T-cell (primary cell): Measurements from ENCODE around the gene FYN. TPM values are rescaled to one million over a fixed set of nuclear protein-coding genes. Genes with fewer than 3 reads are reported as not detected.
A peak's percentile ranks its signal among the peaks of the same experiment; 100 is the strongest.

Source experiments
- ATAC-seq, 4 experiments: fragments of 200-7000 bp in 3 of 4; fragments of 150-1000 bp in 1 of 4; cut with Tn5 transposase; replicated peaks in 1 of 4; 1 replicate in 3 of 4; 2 replicates in 1 of 4; pipeline ENCODE4 v1.10.0; 2021; ENCODE audit warnings: moderate library complexity in 3 of 4, mild to moderate bottlenecking in 2 of 4, moderate number of reproducible peaks in 1 of 4
- CTCF ChIA-PET, 2 donors: fragments of 300-600 bp; sonication (Branson Sonifier 250); formaldehyde crosslinking; loops; one replicate each; lab custom pipeline; 2022; ENCODE audit warnings: antibody characterized with exemption in 2 of 2; lab: Charles Lee
- POLR2A ChIA-PET, 2 donors: fragments of 300-600 bp; sonication (Branson Sonifier 250); formaldehyde crosslinking; loops; one replicate each; lab custom pipeline; 2022; ENCODE audit warnings: antibody characterized with exemption in 2 of 2; lab: Charles Lee
- DNase-seq, 35 experiments: peaks; one replicate each; pipeline versions ENCODE4 v3.0.0 to v3.0.0-alpha.2; 2013 to 2023
- H3K27ac ChIP-seq: one replicate; pipeline ENCODE4 v1.5.1; 2013; ENCODE audit warnings: low read length
- H3K27me3 ChIP-seq, 2 experiments: replicated peaks in 1 of 2; 1 replicate in 1 of 2; 2 replicates in 1 of 2; pipeline versions ENCODE4 v1.6.1 to v1.7.0; 2013; ENCODE audit warnings: low read length in 1 of 2, mixed read lengths in 1 of 2; ENCODE audit not compliant: control insufficient read depth in 2 of 2, insufficient read depth in 2 of 2; ENCODE audit errors: extremely low read depth in 1 of 2
- H3K36me3 ChIP-seq, 2 donors: 1 replicate in 1 of 2; 2 replicates in 1 of 2; pipeline versions ENCODE4 v1.6.1 to v1.7.0; 2013; ENCODE audit warnings: low read length in 1 of 2; ENCODE audit not compliant: control insufficient read depth in 2 of 2, insufficient read depth in 1 of 2; ENCODE audit errors: extremely low read depth in 1 of 2
- H3K4me1 ChIP-seq, 2 experiments: 1 replicate in 1 of 2; 2 replicates in 1 of 2; pipeline versions ENCODE4 v1.6.1 to v1.7.0; 2013; ENCODE audit warnings: low read length in 2 of 2, mixed read lengths in 1 of 2; ENCODE audit not compliant: insufficient read depth in 2 of 2, control insufficient read depth in 1 of 2; ENCODE audit errors: extremely low read depth in 1 of 2
- H3K4me3 ChIP-seq, 2 donors: 1 replicate in 1 of 2; 2 replicates in 1 of 2; pipeline versions ENCODE4 v1.5.1 to v1.7.0; 2013; ENCODE audit warnings: mild to moderate bottlenecking in 2 of 2, low read length in 1 of 2, moderate library complexity in 1 of 2; ENCODE audit not compliant: control insufficient read depth in 1 of 2; ENCODE audit errors: extremely low read depth in 1 of 2
- H3K9me3 ChIP-seq: 2 replicates; pipeline ENCODE4 v1.7.0; 2013
- H3K27ac Mint-ChIP-seq, 2 donors: one replicate each; pipeline ENCODE4 v1.8.0; 2020 to 2021; ENCODE audit warnings: mild to moderate bottlenecking in 2 of 2, mixed read lengths in 2 of 2
- H3K27me3 Mint-ChIP-seq, 2 donors: one replicate each; pipeline ENCODE4 v1.8.0; 2021 to 2022; ENCODE audit warnings: mixed read lengths in 2 of 2
- H3K36me3 Mint-ChIP-seq: one replicate; pipeline ENCODE4 v1.8.0; 2021; ENCODE audit warnings: mixed read lengths
- H3K4me1 Mint-ChIP-seq, 3 donors: one replicate each; pipeline ENCODE4 v1.8.0; 2020 to 2022; ENCODE audit warnings: mixed read lengths in 3 of 3, mild to moderate bottlenecking in 1 of 3
- H3K4me3 Mint-ChIP-seq, 3 donors: one replicate each; pipeline ENCODE4 v1.8.0; 2020 to 2022; ENCODE audit warnings: mild to moderate bottlenecking in 3 of 3, mixed read lengths in 3 of 3, moderate library complexity in 3 of 3
- H3K9me3 Mint-ChIP-seq, 3 donors: one replicate each; pipeline ENCODE4 v1.8.0; 2020 to 2022; ENCODE audit warnings: mixed read lengths in 3 of 3
- WGBS: methylation state at CpG from one replicate; pipeline ENCODE4 v1.1.5; 2013; ENCODE audit warnings: missing lambda C conversion rate; ENCODE audit not compliant: insufficient coverage; 5-methylcytosine and 5-hydroxymethylcytosine counted together
- total RNA-seq, 35 experiments: library from RNA in 6 of 35; stranded (reverse) in 6 of 35; fragments of 120-200 nt in 1 of 35; gene quantifications; one replicate each; pipeline versions ENCODE4 v1.2.1 to v1.2.4 and lab custom pipeline; 2013 to 2026

The FYN gene
- total RNA-seq, 5 donors from 2014 or later (not counting 1 experiment from before 2014, with no cell fraction given), result 466 to 573 (median 534) TPM

DNA sequence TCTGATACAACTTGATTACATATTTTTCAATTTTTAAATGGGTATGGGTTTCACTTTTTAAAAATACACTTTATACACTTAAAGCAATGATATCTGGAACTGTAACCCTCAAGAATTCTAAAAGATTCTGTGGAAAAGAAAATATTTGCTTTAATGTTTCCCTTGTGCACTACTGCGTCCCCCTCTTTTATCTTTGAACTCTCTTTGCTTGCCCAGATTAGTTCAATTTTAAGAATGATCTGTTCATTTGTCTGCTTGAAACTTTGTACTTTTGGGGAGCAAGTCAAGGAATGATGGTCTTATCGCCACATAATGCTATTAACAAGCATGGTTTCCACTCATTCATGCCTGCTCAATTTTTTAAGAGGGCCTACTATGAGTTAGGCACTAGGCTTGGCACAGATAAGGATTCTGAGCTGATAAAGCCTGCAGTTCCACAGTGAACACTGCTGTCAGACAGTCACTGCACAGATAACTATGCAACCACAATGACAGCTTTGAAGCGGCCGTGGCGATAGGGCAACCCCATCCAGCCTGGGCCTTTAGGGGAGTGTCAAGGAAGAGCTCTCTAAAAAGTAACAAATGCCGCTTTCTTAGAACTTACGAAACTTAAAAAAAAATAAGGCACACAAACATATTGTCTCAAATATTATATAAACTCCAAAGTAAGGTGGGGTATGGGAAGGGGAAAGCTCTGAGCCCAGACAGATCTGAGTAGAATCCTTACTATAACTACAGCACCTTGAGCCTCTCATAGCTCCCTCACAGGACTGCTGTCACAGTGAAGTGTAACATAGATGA lies 29.7 kb downstream of the FYN start:
- H3K4me1 ChIP-seq, result peaks cover 83 to 95% of the 10 kb centered on the region in 2 experiments
- Mint-ChIP-seq H3K36me3 (peaks cover 14% of the 10 kb centered on the region), H3K27me3 (no peaks in the 10 kb centered on the region), H3K4me1 (no peaks in the 10 kb centered on the region), H3K9me3 (no peaks in the 10 kb centered on the region), H3K27ac (no peak overlapping the region), H3K4me3 (no peak overlapping the region)
- peaks cover 0 to 12% of the 10 kb centered on the region in 2 donors for H3K36me3 ChIP-seq
- DNase-seq (peak; percentile 31 to 79 (median 69)), ATAC-seq (peak; percentile 78 to 81 (median 80))
- H3K4me3 ChIP-seq, result peak overlapping the region in 1 of 2 donors; percentile 17
- ChIA-PET CTCF (interaction anchor here (0.8 to 2.0 kb wide), 21 partner anchors 9 to 200 kb away, joined by 3 to 13 read pairs (median 5); partner anchors contain the start of gene FYN (in 1 of the 2)), POLR2A (interaction anchor here (0.6 to 1.9 kb wide), 22 partner anchors 9 to 243 kb away, joined by 3 to 26 read pairs (median 4); partner anchors contain the start of gene FYN (in 1 of the 2))
- H3K27me3 ChIP-seq, result no peaks in the 10 kb centered on the region
- WGBS, result 20% methylated on average over 1 of the region's 7 CpGs
- H3K9me3 ChIP-seq, result no peaks in the 10 kb centered on the region
- peak overlapping the region; percentile 75 for H3K27ac ChIP-seq

DNA sequence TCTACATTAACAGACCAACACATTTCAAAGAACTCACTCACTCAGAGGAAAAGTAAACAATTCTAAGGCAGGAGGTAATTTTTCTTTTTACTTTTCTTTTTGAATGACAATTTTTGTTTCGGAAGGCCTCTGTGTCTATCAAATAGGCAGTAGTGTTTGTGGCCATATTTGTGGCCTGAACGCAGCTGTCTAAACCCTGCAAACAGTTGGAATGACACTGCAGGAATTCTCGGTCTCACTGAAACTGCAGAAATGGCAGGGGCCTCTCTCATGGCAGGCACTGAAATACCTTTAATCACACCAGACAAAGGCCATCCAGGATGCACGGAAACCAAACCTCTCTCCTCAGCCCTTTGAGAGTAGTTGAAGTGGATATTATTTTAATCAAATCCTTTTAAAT lies 30.4 kb downstream of the FYN start:
- ChIA-PET POLR2A (interaction anchor here (0.6 to 1.9 kb wide), 9 partner anchors 8 to 85 kb away, joined by 3 to 26 read pairs (median 7); partner anchors contain the start of gene FYN (in 1 of the 2)), CTCF (interaction anchor here in 1 of 2 donors (1.7 to 1.8 kb wide), 2 partner anchors 27 to 39 kb away, joined by 12 to 13 read pairs; no protein-coding TSS in a partner anchor)
- H3K27ac Mint-ChIP-seq, result no peak overlapping the region
- H3K27ac ChIP-seq, result peak overlapping the region; percentile 75
- no peaks in the 10 kb centered on the region for H3K9me3 Mint-ChIP-seq
- H3K4me3 ChIP-seq, result no peak overlapping the region
- DNase-seq (no peak), ATAC-seq (no peak)
- 27% methylated on average over 2 of the region's 4 CpGs for WGBS
- peaks cover 90 to 95% of the 10 kb centered on the region in 2 experiments for H3K4me1 ChIP-seq
- H3K36me3 Mint-ChIP-seq, result peaks cover 15% of the 10 kb centered on the region
- H3K27me3 Mint-ChIP-seq, result no peaks in the 10 kb centered on the region
- peaks cover 0 to 12% of the 10 kb centered on the region in 2 donors for H3K36me3 ChIP-seq
- no peaks in the 10 kb centered on the region for H3K9me3 ChIP-seq
- no peaks in the 10 kb centered on the region for H3K27me3 ChIP-seq
- no peak overlapping the region for H3K4me3 Mint-ChIP-seq
- no peaks in the 10 kb centered on the region for H3K4me1 Mint-ChIP-seq

DNA sequence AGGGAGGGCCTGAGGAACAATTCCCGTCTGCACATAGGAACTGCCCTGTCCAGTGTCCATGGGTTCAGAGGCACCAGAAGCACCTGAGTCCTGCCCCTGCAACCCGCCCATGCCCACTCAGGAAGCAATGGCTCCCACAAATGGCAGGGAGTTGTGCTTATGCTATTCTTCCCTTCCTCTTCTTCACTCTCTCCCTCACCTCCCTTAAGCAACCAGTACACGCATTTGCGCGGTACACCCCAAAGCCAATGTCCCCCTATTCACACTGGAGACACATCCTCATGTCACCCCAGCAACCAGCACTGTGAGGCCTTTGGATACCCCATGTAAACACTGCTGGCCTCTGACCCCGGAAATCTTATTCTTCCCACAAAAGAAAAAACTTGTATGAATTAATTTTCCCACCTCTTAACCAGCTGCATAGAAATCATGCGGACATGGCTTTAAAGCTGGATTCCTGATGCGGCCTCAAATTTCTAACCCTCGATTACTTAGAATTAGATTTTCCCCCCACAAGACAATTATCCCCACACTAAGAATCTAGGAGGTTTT lies 30.9 kb downstream of the FYN start:
- DNase-seq (no peak), ATAC-seq (peak in 1 of 4 experiments; percentile 0)
- Histone ChIP-seq H3K4me1 (peaks cover 92 to 96% of the 10 kb centered on the region in 2 experiments), H3K36me3 (peaks cover 0 to 12% of the 10 kb centered on the region in 2 donors), H3K27ac (peak overlapping the region; percentile 75), H3K4me3 (no peak overlapping the region), H3K9me3 (no peaks in the 10 kb centered on the region), H3K27me3 (no peaks in the 10 kb centered on the region)
- ChIA-PET POLR2A (interaction anchor here (0.6 to 1.9 kb wide), 5 partner anchors 14 to 71 kb away, joined by 3 to 26 read pairs (median 4); partner anchors contain the start of gene FYN (in 1 of the 2)), CTCF (interaction anchor here in 1 of 2 donors (0.6 kb wide), 1 partner anchor 60 kb away, joined by 3 read pairs; no protein-coding TSS in a partner anchor)
- 45% methylated on average over 8 of the region's 9 CpGs for WGBS
- Mint-ChIP-seq H3K4me3 (no peak overlapping the region), H3K27ac (no peak overlapping the region), H3K9me3 (no peaks in the 10 kb centered on the region), H3K4me1 (no peaks in the 10 kb centered on the region), H3K27me3 (no peaks in the 10 kb centered on the region), H3K36me3 (peaks cover 16% of the 10 kb centered on the region)

DNA sequence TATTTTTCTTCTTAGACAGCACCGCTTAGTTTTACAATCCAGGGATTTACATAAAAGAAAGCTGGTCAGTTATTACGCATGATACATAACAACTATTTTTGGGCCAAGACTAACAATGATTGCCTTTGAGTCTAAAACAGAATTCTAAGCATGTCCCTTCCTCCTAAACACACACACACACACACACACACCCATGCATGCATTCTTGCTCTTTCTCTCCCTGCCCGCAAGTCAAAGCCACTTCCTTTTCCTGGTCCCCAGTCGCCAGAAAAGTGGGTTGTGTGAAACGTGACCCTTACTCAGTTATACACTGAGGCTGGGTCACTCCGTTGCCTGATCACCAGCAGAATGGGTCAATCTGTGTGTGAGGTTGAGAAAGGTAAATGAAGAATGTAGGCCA lies 31.4 kb downstream of the FYN start:
- DNase-seq, result peak in 26 of 35 experiments; percentile 19 to 62 (median 42)
- POLR2A ChIA-PET, result interaction anchor here in 1 of 2 donors (0.6 kb wide), 1 partner anchor 71 kb away, joined by 3 read pairs; no protein-coding TSS in a partner anchor
- H3K36me3 ChIP-seq, result peaks cover 0 to 12% of the 10 kb centered on the region in 2 donors
- H3K9me3 Mint-ChIP-seq, result no peaks in the 10 kb centered on the region
- peak overlapping the region in 1 of 2 donors; percentile 26 for H3K4me3 ChIP-seq
- H3K36me3 Mint-ChIP-seq, result peaks cover 16% of the 10 kb centered on the region
- H3K27ac ChIP-seq, result peak overlapping the region; percentile 75
- CTCF ChIA-PET, result interaction anchor here in 1 of 2 donors (0.6 kb wide), 1 partner anchor 60 kb away, joined by 3 read pairs; no protein-coding TSS in a partner anchor
- peak in 2 of 4 experiments; percentile 17 to 18 for ATAC-seq
- WGBS, result 0% methylated on average over 3 of the region's 6 CpGs
- H3K27ac Mint-ChIP-seq, result no peak overlapping the region
- H3K4me1 Mint-ChIP-seq, result no peaks in the 10 kb centered on the region
- no peaks in the 10 kb centered on the region for H3K27me3 Mint-ChIP-seq
- H3K4me1 ChIP-seq, result peaks cover 91 to 92% of the 10 kb centered on the region in 2 experiments
- H3K4me3 Mint-ChIP-seq, result no peak overlapping the region
- no peaks in the 10 kb centered on the region for H3K27me3 ChIP-seq
- no peaks in the 10 kb centered on the region for H3K9me3 ChIP-seq

DNA sequence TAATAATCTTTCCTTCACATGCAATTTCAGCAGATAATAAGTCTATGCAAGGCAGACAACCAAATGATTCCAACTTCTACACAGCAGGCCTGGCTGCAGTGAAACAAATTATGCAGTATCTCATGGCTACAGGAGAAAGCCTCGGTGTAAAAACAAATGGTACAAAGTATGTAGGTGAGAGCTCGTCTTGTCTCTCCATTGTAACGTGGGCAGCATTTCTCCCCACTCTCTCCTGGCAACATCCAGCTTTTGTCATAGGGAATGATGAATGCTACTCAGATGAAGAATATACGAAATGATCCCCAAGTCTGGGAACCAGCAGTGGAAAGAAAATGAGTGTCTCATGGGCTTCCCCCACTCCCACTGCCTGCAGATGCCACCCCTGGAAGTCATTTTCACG lies 32.4 kb downstream of the FYN start:
- ChIA-PET CTCF (interaction anchor here in 1 of 2 donors (0.6 to 1.5 kb wide), 2 partner anchors 15 to 527 kb away, joined by 3 to 5 read pairs; no protein-coding TSS in a partner anchor), POLR2A (interaction anchor here (0.6 to 1.7 kb wide), 8 partner anchors 9 to 37 kb away, joined by 3 to 7 read pairs (median 3); no protein-coding TSS in a partner anchor)
- no peak overlapping the region for H3K27ac Mint-ChIP-seq
- Histone ChIP-seq H3K4me3 (peak overlapping the region in 1 of 2 donors; percentile 40), H3K27me3 (no peaks in the 10 kb centered on the region), H3K27ac (peak overlapping the region; percentile 75), H3K36me3 (peaks cover 0 to 10% of the 10 kb centered on the region in 2 donors), H3K4me1 (peaks cover 86 to 90% of the 10 kb centered on the region in 2 experiments), H3K9me3 (no peaks in the 10 kb centered on the region)
- peaks cover 0 to 9% (median 8%) of the 10 kb centered on the region in 3 donors for H3K4me1 Mint-ChIP-seq
- ATAC-seq, result no peak
- peaks cover 14% of the 10 kb centered on the region for H3K36me3 Mint-ChIP-seq
- WGBS, result 100% methylated on average over 1 of the region's 5 CpGs
- DNase-seq, result no peak
- H3K27me3 Mint-ChIP-seq, result no peaks in the 10 kb centered on the region
- no peaks in the 10 kb centered on the region for H3K9me3 Mint-ChIP-seq
- no peak overlapping the region for H3K4me3 Mint-ChIP-seq
